Measurements from ENCODE around the gene KLK14. TPM values are rescaled to one million over a fixed set of nuclear protein-coding genes. Genes with fewer than 3 reads are reported as not detected.

The KLK14 gene
- total and polyA plus RNA-seq, 8 donors, result 0.17 to 0.45 (median 0.27) TPM; not detected in 2

DNA sequence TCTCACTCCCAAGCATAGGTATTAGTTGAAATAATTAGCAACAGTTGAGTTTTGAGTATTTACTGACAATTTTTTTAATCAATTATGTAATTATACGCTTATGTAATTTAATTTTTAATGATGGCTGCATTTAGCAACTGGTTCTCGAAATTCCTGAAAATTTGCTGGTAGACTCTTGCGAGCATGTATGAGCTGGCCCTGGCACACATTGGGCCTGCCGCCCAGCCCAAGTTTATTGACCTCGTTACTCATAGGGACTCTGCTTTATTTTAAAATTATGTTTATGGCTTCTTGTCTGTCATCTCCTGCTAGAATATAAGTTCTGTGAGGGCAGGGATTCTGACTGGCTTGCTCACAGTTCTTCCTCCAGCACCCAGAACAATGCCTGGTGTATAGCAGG is 6.7 kb downstream of the KLK14 start:
- no peak overlapping the region for H3K4me3 ChIP-seq
- intact Hi-C loops (cut with DNase I), result no loop called here
- ATAC-seq (no peak), DNase-seq (no peak)
- no peaks in the 10 kb centered on the region for H3K4me1 ChIP-seq
- peaks cover 0 to 12% of the 10 kb centered on the region in 2 donors for H3K27me3 ChIP-seq
- no peaks in the 10 kb centered on the region for H3K36me3 ChIP-seq
- TF ChIP-seq, protein P1, sequence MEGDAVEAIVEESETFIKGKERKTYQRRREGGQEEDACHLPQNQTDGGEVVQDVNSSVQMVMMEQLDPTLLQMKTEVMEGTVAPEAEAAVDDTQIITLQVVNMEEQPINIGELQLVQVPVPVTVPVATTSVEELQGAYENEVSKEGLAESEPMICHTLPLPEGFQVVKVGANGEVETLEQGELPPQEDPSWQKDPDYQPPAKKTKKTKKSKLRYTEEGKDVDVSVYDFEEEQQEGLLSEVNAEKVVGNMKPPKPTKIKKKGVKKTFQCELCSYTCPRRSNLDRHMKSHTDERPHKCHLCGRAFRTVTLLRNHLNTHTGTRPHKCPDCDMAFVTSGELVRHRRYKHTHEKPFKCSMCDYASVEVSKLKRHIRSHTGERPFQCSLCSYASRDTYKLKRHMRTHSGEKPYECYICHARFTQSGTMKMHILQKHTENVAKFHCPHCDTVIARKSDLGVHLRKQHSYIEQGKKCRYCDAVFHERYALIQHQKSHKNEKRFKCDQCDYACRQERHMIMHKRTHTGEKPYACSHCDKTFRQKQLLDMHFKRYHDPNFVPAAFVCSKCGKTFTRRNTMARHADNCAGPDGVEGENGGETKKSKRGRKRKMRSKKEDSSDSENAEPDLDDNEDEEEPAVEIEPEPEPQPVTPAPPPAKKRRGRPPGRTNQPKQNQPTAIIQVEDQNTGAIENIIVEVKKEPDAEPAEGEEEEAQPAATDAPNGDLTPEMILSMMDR (IDR thresholded peaks at IDR 0.05), result no peak
- H3K27ac ChIP-seq, result no peak overlapping the region
- peaks cover 0 to 8% of the 10 kb centered on the region in 2 donors for H3K9me3 ChIP-seq

DNA sequence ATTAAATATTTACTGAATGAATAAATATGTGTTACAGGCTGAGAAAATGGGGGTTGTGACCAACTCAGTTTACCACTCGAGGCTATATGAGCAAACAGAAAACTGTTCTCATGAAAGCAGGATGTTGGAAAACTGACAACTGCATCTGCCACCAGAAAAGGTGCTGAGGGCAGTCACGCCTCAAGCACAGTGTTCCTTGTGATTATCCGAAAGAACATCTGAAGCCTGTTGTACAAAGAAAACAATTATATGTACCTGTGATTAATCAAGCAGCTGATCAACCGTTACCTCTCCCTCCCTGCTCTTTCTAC is 11.6 kb downstream of the KLK14 start:
- TF ChIP-seq, protein P1 (IDR thresholded peaks at IDR 0.05), result no peak
- no peaks in the 10 kb centered on the region for H3K36me3 ChIP-seq
- H3K4me3 ChIP-seq, result no peak overlapping the region
- peaks cover 0 to 8% of the 10 kb centered on the region in 2 donors for H3K9me3 ChIP-seq
- H3K4me1 ChIP-seq, result no peaks in the 10 kb centered on the region
- no peak for ATAC-seq
- H3K27ac ChIP-seq, result no peak overlapping the region
- H3K27me3 ChIP-seq, result peaks cover 0 to 27% of the 10 kb centered on the region in 2 donors
- DNase-seq, result no peak
- intact Hi-C loops (cut with DNase I), result no loop called here

DNA sequence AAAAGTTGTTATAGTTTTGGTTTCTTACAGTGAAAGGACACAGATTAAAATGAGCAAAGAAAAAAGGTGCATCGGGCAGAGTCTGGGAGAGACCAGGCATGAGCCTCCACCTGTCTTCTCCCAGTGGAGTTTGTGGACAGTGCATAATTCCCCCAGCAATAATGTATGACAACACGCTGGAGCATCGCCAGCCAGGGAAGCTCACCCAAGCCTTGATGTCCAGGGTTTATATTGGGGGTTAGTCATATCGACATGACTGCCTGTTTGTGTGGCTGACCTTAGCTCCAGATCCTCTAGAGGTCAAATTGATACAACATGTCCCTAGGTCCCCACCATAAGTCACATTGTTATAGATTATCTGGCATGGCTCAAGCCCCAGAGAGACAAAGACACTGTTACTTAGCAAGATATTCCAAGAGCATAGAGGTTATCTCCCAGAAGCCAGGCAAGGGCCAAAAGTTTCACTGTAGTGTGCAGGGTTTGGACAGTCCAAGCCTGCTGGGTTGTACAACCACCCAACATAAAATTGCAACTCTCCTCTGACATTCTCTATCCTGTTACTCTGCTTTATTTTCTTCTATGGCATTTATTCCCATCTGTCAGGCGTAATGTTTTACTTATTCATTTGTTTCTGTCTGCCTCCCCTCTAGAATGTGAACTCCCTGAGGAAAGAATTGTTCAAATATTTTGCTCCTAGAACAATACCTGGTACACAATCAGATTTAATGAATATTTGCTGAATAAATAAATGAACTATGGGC is 12.2 kb downstream of the KLK14 start:
- TF ChIP-seq, protein P1 (IDR thresholded peaks at IDR 0.05), result no peak
- DNase-seq (no peak), ATAC-seq (no peak)

DNA sequence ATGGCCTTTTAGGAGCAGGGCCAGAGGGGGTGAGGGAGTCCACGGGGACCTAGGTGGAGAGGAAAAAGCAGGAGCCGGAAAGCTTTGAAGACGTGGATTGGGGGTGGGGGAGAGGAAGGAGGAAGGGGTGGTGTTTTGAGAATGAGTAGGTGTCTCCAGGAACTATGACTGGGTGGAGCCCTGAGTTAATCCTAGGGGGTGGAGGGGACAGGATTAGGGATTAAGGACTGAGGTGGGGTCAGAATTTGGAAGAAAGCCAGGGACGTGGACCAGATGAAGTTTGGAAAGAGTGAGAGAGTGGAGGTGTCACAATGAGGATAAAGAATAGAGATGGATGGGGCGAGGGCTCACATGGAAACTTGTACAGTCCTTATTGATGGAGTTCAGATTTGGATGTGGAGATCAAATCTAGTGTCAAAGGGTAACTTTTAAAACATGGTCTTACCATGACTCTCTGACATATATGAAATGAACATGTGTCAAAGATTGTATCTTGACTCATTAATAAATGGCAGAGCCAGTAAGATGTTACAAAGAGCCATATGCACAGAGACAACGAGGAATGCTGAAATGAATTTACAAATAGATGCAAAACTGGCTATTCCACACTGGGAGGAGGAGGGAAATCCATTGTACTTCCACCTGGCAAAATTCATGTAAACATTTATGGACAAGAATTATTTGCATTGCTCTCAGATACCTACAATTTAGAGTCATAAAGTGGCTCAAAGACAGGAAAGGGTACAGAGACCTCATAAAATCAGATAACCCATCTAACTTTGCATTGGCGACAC is 16.1 kb downstream of the KLK14 start:
- no peak for DNase-seq
- Histone ChIP-seq H3K27ac (no peak overlapping the region), H3K27me3 (peaks cover 3 to 67% of the 10 kb centered on the region in 2 donors), H3K36me3 (no peaks in the 10 kb centered on the region), H3K4me1 (no peaks in the 10 kb centered on the region), H3K9me3 (no peaks in the 10 kb centered on the region), H3K4me3 (no peak overlapping the region)
- intact Hi-C loops (cut with DNase I), result no loop called here
- no peak for ATAC-seq
- TF ChIP-seq, protein P1 (IDR thresholded peaks at IDR 0.05), result no peak

More for the DNA sequence above, 12.2 kb downstream of the KLK14 start:
- intact Hi-C loops (cut with DNase I), result no loop called here
- H3K4me1 ChIP-seq, result no peaks in the 10 kb centered on the region
- peaks cover 0 to 28% of the 10 kb centered on the region in 2 donors for H3K27me3 ChIP-seq
- no peak overlapping the region for H3K27ac ChIP-seq
- H3K9me3 ChIP-seq, result peaks cover 0 to 8% of the 10 kb centered on the region in 2 donors
- no peak overlapping the region for H3K4me3 ChIP-seq
- no peaks in the 10 kb centered on the region for H3K36me3 ChIP-seq

All from left lung (tissue), 10 donors.